Right hindlimb (tissue), 1 donor: ENCODE measurements around the gene TOMM40.

Experiments used
- DNase-seq: peaks from one replicate; pipeline ENCODE4 v3.0.0-alpha.2; 2018

TOMM40 gene

DNA sequence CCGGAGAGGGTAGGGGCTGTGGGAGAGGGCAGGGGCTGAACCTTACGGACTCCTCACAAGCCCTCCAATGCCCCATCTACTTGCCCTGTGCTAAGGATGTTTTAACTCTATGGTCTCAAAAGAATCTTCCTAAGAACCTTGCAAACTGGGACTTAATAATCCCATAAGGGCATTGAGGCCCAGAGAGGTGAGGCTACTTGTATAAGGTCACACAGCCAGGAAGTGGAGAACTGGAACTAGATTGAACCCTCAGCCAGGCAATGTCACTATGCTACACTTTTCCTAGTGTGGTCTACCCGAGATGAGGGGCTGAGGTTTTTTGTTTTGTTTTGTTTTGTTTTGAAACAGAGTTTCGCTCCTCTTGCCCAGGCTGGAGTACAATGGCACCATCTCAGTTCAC is 40.5 kb downstream of the TOMM40 start:
- DNase-seq = no peak

DNA sequence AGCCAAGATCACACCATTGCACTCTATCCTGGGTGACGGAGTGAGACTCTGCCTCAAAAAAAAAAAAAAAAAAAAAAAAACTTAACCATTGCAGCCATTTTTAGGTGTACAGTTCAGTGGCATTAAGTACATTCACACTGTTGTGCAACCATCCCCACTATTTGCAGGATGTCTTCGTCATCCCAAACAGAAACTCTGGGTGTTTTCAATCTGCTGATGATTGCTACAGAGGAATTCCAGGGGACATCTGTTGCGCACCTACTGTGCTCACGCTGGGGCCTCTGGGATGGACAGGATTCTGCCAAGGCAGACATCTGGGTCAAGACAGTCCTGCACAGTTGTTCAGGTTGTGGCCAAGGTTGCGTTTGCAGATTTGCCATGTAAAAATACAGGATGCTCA is 48.6 kb downstream of the TOMM40 start:
- DNase-seq = no peak

DNA sequence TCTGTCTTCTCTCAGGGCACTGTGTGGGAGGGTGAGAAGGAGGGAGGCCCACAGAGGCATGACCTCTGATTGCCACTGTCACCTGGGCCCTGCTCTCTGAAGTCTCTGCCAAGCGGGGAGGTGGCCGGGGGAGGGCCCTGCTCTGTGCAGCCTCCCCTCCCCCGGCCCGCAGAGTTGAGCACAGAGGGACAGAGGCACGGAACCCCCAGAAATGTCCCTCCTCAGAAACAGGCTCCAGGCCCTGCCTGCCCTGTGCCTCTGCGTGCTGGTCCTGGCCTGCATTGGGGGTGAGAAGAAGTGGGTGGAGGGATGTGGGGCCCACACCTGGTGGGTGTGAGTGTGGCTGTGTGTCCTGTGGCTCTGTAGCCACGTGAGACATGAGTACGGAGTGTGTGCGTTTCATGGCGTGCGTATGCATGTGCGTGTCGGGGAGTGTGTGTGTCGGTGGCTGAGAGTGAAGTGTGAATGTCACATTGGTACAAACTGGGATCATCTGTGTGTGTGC is 51.1 kb downstream of the TOMM40 start, which contains the start of gene APOC4:
APOC4 (plus strand) TSS at position 171 of the 505 bp plus-strand sequence; CDS start at position 212, 41 bp downstream.
- DNase-seq = no peak

GRCh38 chr19:44943801-44944249 is 52.8 kb downstream of the TOMM40 start:
- DNase-seq = no peak

GRCh38 chr19:44947041-44947581 is 56.1 kb downstream of the TOMM40 start:
- no peak for DNase-seq

GRCh38 chr19:44948237-44948636 is 57.2 kb downstream of the TOMM40 start:
- no peak for DNase-seq

GRCh38 chr19:44948763-44949374 is 57.8 kb downstream of the TOMM40 start:
- no peak for DNase-seq

- no peak for DNase-seq
Observed at GRCh38 chr19:44949550-44949949, 58.5 kb downstream of the TOMM40 start.

DNA sequence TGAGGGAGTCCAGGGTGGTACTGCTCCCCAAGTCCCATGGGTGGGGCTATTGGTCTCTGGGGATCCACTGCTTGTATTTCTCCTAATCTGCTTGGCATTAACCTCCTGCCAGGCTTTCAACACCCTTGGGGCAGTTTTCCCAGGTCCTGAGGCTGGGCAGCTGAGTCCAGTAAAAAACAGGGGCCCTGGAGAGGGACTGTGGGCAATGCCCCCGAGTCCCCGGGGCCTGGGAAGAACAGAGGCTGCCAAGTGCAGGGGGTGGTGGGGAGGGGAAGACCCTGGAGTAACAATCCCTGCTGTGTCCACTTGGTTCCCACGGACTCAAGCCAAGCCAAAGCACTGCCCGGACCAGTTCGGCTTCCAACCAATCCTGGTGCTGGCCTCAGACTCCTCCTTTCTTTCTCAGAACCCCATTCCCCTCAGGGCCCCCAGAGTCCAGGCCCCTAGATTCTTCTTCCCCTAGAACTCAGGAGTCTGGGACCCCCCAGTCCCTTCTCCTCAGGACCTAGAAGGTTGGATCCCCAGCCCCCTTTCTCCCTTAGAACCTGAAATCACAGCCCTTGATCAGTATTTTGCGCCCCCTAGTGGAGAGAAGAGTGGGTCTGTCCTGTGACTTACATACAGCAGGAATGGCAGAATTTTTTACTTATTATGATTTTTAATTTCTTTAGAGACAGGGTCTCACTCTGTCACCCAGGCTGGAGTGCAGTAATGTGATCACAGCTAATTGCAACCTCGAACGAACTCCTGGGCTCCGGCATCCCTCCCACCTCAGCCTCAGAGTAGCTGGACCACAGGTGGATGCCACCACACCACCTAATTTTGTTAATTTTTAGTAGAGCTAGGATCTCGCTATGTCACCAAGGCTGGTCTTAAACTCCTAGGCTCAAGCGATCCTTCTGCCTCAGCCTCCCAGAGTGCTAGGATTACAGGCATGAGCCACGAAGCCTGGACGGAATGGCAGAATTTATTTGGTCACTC is 60.4 kb downstream of the TOMM40 start:
- DNase-seq = peak; percentile 67
